Measurements from ENCODE around the gene LRP3.
A peak's percentile ranks its signal among the peaks of the same experiment; 100 is the strongest.

GRCh38 chr19:33235269-33235995, 41.3 kb downstream of the LRP3 start:
- TF ChIP-seq, protein P1, sequence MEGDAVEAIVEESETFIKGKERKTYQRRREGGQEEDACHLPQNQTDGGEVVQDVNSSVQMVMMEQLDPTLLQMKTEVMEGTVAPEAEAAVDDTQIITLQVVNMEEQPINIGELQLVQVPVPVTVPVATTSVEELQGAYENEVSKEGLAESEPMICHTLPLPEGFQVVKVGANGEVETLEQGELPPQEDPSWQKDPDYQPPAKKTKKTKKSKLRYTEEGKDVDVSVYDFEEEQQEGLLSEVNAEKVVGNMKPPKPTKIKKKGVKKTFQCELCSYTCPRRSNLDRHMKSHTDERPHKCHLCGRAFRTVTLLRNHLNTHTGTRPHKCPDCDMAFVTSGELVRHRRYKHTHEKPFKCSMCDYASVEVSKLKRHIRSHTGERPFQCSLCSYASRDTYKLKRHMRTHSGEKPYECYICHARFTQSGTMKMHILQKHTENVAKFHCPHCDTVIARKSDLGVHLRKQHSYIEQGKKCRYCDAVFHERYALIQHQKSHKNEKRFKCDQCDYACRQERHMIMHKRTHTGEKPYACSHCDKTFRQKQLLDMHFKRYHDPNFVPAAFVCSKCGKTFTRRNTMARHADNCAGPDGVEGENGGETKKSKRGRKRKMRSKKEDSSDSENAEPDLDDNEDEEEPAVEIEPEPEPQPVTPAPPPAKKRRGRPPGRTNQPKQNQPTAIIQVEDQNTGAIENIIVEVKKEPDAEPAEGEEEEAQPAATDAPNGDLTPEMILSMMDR (conservative IDR thresholded peaks at IDR 0.05 in 1 of 2, IDR thresholded peaks at IDR 0.05 in 1 of 2; ENCODE audit: low read depth in 1 of 2, low read length in 2 of 2): peak; percentile 83 to 88
- no peak for TF ChIP-seq EZH2 (IDR thresholded peaks at IDR 0.05; ENCODE audit: low read length, missing control alignments)

Data from fibroblast of lung (primary cell).